ENCODE measurements around the gene ASCC3.
"Not testable (repeated sequence)": the region's sequence is repeated elsewhere in the genome, so short reads cannot be mapped to it uniquely, and the experiment has no call there.

ASCC3 gene, protein sequence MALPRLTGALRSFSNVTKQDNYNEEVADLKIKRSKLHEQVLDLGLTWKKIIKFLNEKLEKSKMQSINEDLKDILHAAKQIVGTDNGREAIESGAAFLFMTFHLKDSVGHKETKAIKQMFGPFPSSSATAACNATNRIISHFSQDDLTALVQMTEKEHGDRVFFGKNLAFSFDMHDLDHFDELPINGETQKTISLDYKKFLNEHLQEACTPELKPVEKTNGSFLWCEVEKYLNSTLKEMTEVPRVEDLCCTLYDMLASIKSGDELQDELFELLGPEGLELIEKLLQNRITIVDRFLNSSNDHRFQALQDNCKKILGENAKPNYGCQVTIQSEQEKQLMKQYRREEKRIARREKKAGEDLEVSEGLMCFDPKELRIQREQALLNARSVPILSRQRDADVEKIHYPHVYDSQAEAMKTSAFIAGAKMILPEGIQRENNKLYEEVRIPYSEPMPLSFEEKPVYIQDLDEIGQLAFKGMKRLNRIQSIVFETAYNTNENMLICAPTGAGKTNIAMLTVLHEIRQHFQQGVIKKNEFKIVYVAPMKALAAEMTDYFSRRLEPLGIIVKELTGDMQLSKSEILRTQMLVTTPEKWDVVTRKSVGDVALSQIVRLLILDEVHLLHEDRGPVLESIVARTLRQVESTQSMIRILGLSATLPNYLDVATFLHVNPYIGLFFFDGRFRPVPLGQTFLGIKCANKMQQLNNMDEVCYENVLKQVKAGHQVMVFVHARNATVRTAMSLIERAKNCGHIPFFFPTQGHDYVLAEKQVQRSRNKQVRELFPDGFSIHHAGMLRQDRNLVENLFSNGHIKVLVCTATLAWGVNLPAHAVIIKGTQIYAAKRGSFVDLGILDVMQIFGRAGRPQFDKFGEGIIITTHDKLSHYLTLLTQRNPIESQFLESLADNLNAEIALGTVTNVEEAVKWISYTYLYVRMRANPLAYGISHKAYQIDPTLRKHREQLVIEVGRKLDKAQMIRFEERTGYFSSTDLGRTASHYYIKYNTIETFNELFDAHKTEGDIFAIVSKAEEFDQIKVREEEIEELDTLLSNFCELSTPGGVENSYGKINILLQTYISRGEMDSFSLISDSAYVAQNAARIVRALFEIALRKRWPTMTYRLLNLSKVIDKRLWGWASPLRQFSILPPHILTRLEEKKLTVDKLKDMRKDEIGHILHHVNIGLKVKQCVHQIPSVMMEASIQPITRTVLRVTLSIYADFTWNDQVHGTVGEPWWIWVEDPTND (N-terminal part only)

DNA sequence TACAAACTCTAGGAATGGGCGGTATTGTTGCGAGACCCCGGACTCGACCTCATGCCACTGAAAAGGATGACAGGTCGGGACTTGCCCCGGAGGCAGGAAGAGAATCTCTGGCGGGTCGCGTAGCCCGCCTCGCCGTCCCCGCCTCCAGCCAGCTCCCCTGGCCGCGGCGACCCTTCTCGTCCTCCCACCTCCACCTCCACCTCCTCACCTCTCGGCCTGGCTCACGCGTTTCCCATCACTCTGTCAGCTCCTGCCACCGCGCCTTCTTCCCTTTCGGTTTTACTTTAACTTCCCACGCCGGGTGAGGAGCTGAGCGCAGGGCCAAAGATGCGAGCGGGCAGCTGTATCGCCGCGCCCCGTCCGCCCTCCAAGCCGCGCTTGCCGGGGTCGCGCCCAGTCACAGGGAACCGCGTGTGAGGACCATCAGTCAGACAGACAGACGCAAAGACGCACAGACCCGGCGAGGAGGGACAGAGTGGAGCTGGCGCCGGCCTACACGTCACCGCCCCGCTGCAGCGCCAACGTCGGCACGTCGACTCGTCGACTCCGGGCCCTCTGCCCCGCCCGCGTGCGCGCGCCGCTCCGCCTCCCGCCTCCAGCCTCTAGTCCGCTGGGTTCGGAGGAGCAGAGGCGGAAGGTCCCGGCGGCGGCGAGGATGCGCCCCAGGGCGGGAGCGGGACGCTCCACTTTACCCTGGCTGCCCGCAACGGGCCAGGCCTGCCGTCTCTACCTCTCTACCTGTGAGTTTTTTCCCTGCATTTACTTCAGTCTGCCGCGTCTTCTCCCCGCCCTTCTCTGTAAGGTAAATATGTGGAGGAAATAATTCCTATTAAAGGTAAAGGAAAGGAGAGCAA lies at the start of gene ASCC3:
TSS of gene ASCC3 (minus strand) at position 477 of the 854 bp plus-strand sequence. CDS start 13,332 bp downstream, outside the sequence.
- DNase-seq (ENCODE audit: low spot score), result peak; percentile 93

- DNase-seq (ENCODE audit: low spot score), result no peak
Measured at GRCh38 chr6:100925749-100926148, 44.6 kb upstream of the ASCC3 start.

DNA sequence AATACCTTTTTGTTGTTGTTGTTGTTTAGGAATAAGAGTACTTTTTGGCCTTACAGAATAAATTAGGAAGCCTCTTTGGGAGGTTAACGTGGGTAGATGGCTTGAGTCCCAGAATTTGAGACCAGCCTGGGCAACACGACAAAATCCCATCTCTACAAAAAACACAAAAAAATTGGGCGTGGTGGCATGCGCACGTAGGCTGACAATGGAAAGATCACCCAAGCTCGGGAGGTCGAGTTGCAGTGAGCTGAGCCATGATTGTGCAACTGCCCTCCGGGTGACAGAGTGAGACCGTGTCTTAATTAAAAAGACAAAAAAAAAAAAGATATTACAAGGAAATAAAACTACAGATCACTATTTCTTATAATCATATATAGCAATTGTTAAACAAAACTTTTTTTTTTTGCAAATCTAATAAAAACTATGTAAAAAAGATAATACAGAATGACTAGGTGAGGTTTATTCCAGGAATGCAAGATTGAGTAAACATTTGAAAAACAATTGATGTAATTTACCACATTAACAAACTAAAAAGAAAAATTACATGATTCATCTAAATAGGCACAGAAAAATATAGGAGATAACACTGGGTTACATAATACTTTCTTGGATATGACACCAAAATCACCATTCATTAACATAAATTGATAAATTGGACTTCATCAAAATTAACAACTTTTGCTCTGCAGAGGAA lies 43.6 kb upstream of the ASCC3 start:
- no peak for DNase-seq (ENCODE audit: low spot score)

DNA sequence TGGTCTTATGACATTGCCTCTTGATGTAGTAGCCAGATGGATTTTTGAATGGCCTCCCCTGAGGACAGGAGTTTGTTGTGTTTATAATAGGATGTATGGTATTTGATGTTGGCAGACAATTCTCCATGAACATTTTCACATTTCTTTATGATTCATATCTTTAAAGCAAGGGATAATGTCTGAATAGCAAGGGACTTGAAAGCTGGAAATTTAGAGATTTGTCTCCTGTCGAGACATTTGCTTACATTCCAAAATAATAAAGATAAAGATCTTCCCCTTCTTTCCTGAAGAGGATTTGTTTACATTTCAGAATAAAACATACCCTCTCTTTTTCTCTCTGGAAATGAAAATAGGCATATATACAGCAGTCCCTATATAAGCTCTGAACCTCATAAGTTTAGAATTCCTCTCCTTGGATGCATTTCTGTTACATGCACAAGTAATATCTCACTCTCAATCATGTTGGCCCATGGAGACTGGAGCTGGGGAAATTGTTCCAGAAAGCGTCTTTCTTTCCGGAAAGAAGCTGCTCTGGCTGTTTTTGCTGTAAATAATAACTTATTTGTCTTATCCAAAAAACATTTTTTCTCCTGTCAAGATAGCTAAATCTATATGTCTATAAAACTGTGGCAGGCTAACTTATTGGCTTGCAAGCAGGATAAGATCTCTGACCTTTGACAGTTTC lies 42.5 kb upstream of the ASCC3 start:
- no peak for DNase-seq (ENCODE audit: low spot score)

DNA sequence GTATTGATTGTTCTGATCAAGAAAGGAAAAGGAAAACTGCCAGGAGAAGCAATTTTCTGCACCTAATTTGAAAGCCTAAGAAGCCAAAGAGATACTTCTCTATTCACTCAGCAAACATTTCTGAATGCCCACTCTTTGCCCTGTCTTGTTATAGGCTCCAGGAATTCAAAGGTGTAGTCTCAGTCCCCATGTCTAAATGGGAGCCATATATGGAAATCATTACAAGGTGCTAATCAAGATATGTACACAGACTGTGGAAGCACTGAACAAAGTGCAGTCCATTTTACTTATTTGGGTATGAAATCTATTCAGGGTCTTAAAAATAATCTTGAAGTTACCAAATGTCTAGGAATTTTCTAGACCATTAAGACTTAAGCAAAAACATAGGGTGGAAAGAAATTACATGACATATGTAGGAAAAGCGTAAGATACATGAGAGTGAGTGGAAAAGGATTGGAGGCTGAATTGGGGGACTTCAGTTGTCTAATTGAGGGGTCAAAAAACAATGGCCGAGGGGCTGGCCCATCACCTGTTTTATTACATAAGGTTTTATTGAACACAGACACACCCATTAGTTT lies 39.0 kb upstream of the ASCC3 start:
- DNase-seq (ENCODE audit: low spot score), result no peak

GRCh38 chr6:100918152-100918551 lies 37.0 kb upstream of the ASCC3 start:
- DNase-seq (ENCODE audit: low spot score), result no peak

GRCh38 chr6:100915876-100916275 lies 34.7 kb upstream of the ASCC3 start:
- DNase-seq (ENCODE audit: low spot score), result no peak

DNA sequence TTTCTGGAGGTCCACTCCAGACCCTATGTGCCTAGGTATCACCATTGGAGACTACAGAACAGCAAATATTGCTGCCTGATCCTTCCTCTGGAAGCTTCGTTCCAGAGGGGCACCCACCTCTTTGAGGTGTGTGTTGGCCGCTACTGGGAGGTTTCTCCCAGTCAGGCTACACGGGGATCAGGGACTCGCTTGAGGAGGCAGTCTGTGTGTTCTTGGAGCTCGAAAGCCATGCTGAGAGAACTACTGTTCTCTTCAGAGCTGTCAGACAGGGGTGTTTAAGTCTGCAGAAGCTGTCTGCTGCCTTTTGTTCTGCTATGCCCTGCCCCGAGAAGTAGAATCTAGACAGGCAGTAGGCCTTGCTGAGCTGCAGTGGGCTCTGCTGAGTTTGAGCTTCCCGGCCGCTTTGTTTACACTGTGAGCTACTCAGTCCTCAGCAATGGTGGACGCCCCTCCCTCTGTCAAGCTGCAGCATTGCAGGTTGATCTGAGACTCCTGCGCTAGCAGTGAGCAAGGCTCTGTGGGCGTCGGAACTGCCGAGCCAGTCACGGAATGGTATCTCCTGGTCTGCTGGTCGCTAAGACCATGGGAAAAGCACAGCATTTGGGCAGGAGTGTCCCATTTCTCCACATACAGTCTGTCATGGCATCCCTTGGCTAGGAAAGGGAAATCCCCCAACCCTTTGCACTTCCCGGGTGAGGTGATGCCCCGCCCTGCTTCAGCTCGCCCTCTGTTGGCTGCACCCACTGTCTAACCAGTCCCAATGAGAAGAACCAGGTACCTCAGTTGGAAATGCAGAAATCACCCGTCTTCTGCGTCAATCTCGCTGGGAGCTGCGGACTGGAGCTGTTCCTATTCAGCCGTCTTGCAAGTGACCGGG lies 32.5 kb upstream of the ASCC3 start:
- DNase-seq (ENCODE audit: low spot score), result no peak

GRCh38 chr6:100906325-100906724 lies 25.2 kb upstream of the ASCC3 start:
- DNase-seq (ENCODE audit: low spot score), result no peak

GRCh38 chr6:100905067-100905466 lies 23.9 kb upstream of the ASCC3 start:
- DNase-seq (ENCODE audit: low spot score), result no peak

DNA sequence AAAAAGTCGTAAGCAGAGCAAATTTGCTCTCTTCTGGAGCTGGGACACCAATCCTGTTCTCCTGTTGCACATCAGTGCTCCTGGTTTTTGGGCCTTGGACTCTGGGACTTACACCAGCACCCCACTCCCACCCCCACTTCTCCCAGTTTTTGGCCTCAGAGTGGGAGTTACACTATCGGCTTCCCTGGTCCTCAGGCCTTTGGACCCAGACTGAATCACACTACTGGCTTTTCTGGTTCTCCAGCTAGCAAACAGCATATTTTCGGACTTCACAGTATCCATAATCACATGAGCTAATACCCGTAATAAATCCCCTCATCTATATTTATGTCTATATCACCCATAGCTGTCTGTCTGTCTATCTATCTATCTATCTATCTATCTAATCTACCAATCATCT lies 23.2 kb upstream of the ASCC3 start:
- DNase-seq (ENCODE audit: low spot score), result no peak

GRCh38 chr6:100901582-100901981 lies 20.5 kb upstream of the ASCC3 start:
- DNase-seq (ENCODE audit: low spot score), result no peak

DNA sequence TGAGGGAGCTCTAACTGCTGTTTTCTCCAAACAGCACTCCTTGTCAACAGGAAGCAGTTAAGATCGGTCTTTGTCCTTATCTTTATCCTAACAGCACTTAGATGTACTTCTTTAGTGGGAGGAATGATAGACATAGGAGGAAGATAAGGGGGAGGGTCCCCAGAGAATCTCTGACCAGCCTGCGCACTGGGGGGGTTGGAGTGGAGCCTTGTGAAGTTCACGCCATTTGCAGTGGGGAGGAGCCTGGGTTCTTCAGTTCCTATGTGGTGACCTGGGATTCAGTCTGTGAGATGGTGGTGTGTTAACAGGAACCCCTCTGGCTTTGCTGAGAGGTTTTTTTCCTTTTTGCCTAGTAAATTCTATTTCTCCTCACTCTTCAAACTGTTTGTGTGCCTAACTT lies 18.1 kb upstream of the ASCC3 start:
- no peak for DNase-seq (ENCODE audit: low spot score)

DNA sequence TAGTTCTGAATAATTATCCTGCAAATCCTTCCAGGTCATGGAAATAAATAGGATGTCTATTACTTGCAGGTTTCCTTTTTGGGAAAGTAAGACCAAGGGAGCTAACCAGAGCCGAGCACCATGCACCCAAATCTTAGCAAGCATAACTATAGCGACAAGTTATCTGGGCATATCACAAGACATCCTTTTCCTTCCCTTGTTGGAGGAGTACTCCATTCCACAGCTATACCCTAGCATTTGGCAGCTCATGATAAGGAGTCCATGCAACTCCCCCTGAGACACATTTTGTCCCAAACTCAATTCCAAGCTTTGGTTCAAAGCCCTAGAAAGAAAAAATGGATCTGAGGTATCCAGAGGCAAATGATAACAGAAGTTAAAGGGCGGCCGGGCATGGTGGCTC lies 16.5 kb upstream of the ASCC3 start:
- no peak for DNase-seq (ENCODE audit: low spot score)

DNA sequence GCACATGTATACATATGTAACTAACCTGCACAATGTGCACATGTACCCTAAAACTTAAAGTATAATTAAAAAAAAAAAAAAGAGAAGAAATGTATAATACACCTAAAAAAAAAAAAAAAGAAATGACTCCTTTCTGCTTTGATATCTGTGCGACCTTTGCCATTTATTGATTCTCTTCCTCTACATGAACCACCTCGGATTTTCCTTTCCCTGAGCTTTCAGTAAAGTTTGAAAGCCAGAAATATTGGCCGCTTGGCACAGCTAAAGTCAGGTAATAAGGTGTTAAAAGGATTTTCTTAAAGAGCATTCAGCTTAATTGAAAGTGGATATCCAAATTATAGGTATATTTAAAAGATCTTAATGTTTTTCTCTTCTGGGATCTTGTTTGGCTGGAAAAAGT lies 12.6 kb upstream of the ASCC3 start:
- no peak for DNase-seq (ENCODE audit: low spot score)

DNA sequence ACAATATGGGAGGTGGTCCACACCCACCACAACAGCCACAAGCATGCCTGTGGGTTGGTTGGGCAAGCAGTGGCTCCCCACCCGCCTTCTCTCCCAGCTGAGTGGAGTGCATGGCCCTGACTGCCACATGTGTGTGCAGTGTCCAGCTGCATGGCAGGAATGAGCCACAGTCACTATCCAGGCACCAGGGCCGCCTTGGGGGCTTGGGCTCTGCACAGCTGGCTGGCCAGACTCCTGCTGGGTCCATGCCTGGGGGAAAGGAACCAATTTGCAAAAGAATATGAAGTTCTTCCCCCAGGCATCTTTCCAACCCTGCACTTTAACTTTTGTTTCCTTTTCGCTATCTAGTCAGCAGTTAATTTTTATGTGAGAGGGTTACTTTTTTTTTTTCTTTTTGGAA lies 11.6 kb upstream of the ASCC3 start:
- no peak for DNase-seq (ENCODE audit: low spot score)

GRCh38 chr6:100892116-100892515 lies 11.0 kb upstream of the ASCC3 start:
- no peak for DNase-seq (ENCODE audit: low spot score)

GRCh38 chr6:100891079-100891478 lies 9.9 kb upstream of the ASCC3 start:
- no peak for DNase-seq (ENCODE audit: low spot score)

DNA sequence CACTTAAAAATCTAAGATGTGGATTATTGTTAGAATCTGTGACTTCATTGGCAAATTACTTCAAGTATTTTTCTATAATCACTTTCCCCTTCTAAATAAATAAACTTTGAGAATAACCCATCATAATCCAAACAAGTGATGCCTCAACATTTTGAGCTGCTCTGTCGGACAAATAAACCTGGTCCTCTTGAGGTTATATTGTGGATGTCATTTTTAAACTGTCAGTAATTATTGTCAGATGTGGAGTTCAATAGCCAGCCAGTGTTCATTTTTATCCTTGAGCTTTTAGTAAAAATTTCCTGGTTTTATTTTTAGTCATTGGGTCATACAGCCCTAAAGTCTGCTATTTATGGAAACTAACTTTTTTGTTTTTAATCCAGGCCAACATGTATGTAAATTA lies 9.5 kb upstream of the ASCC3 start:
- not testable (repeated sequence) for DNase-seq (ENCODE audit: low spot score)

Data from activated CD4-positive, alpha-beta T cell treated with anti-CD3 and anti-CD28 coated beads, Interleukin-2, Interleukin-4, amounts not matched to agents 100 ng/mL and 50 ng/mL, durations not matched to agents 16 hours and 8 hours (primary cell).